Adrenal gland (tissue), 5 donors: ENCODE data around the gene RFC2.

Experiments
- CTCF ChIP-seq, 6 experiments: fragments of 450-650 bp in 4 of 6; fragments of 200-600 bp in 2 of 6; sonication (generic) in 1 of 6; IDR thresholded peaks; 1 replicate in 5 of 6; 2 replicates in 1 of 6; pipeline versions ENCODE4 v1.5.1 to v1.8.0; 2016 to 2021; ENCODE audit warnings: antibody characterized with exemption in 6 of 6, mild to moderate bottlenecking in 2 of 6, moderate library complexity in 1 of 6
- POLR2A ChIP-seq, 2 donors: fragments of 450-650 bp; IDR thresholded peaks; one replicate each; pipeline ENCODE4 v1.6.1; 2017; ENCODE audit warnings: antibody characterized with exemption in 2 of 2, mild to moderate bottlenecking in 2 of 2, moderate library complexity in 1 of 2
- donor health status: DM: no; HTN: no; CAD: no.

GRCh38 chr7:74228951-74229900 is 25.0 kb downstream of the RFC2 start:
- no peak for TF ChIP-seq POLR2A (IDR thresholded peaks at IDR 0.05)
- TF ChIP-seq CTCF (IDR thresholded peaks at IDR 0.05), result no peak
